Omental fat pad (tissue), 4 donors: ENCODE results near the gene PHF2. TPM values are rescaled to one million over a fixed set of nuclear protein-coding genes. Genes with fewer than 3 reads are reported as not detected.

Source experiments
- ATAC-seq: fragments of 150-250 bp; one replicate; pipeline ENCODE4 v1.9.1; 2016; ENCODE audit warnings: mild to moderate bottlenecking, moderate library complexity; ENCODE audit not compliant: low FRiP score
- DNase-seq: peaks from one replicate; pipeline ENCODE4 v3.0.0-alpha.2; 2019; ENCODE audit warnings: low spot score
- total RNA-seq, 4 donors: library from RNA; depleted of rRNA; stranded (reverse); fragments of >200 nt; gene quantifications; one replicate each; pipeline ENCODE4 v1.1.0, GENCODE V29; 2016
- TF ChIP-seq, protein P1 (sequence below), 3 donors: fragments of 450-650 bp; IDR thresholded peaks; one replicate each; pipeline ENCODE4 v1.5.1; 2016 to 2017; ENCODE audit warnings: antibody characterized with exemption in 3 of 3, mild to moderate bottlenecking in 3 of 3, moderate library complexity in 2 of 3

Gene PHF2
- total RNA-seq, 4 donors from 2014 or later = 15.8 to 24.5 (median 20.4) TPM

DNA sequence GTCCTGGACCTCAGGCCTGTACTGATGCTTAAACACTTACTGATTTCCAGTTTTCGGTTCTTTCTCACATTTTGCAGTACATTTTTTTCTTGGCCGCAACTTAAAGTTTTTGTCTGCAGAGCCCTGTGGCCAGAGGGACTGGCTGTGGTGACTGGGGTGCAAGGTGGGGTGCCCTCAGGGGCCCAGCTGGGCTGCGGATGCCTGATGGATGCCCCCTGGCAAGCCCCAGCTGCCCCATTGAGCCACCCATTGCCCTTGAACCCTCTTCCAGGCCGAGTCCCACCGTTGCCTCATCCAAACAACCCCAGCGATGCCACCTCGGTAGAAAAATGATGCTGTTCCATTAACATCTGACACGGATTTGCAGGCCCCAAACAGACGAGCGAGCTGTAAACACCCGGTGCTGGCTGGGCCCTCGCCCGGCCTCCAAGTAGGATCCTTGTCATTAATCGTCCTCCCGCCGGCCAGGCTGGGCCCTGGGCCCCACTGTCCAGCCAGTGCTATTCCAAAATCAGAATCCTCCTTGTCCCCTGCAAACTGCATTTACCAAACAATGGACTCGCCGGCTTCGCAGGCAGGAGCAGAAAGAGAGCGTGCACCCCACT lies 107.9 kb downstream of the PHF2 start:
- ATAC-seq = no peak
- no peak for DNase-seq
- TF ChIP-seq, protein P1, sequence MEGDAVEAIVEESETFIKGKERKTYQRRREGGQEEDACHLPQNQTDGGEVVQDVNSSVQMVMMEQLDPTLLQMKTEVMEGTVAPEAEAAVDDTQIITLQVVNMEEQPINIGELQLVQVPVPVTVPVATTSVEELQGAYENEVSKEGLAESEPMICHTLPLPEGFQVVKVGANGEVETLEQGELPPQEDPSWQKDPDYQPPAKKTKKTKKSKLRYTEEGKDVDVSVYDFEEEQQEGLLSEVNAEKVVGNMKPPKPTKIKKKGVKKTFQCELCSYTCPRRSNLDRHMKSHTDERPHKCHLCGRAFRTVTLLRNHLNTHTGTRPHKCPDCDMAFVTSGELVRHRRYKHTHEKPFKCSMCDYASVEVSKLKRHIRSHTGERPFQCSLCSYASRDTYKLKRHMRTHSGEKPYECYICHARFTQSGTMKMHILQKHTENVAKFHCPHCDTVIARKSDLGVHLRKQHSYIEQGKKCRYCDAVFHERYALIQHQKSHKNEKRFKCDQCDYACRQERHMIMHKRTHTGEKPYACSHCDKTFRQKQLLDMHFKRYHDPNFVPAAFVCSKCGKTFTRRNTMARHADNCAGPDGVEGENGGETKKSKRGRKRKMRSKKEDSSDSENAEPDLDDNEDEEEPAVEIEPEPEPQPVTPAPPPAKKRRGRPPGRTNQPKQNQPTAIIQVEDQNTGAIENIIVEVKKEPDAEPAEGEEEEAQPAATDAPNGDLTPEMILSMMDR (IDR thresholded peaks at IDR 0.05) = no peak

DNA sequence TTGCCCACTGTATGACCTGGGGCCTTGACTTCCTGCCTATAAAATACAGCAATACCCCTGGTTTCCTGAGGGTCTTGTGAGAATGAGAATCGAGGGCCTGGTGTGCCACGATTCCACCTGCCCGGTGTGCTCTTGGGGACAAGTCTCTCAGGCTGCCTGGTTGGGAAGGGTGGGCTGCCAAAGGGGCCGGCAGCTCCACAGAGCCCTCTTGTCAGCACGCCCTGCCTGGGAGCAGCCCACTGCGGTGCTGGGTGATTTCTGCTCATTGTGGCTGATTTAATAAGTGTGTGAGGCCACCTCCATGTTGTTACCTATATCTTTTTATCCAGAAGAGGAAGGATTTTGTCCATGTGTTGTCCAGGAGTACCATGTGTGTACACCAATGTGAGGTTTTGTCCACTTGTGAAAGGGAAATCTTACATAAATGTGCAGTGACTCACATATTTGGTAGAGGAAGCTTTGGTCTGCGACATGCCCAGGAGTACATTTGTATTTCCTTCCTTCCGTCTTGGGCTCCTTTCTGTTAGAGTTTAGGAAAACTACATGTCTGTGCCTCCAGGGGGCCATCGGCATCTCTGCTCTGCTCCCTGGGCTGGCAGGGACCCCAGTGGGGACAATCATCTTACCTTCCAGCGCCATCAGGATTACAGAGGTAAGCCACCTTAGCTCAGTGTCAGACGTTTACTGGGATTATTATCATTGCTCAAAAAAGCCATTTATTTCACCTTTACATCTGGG lies 108.6 kb downstream of the PHF2 start:
- DNase-seq = peak; percentile 14
- TF ChIP-seq, protein P1 (IDR thresholded peaks at IDR 0.05) = no peak

DNA sequence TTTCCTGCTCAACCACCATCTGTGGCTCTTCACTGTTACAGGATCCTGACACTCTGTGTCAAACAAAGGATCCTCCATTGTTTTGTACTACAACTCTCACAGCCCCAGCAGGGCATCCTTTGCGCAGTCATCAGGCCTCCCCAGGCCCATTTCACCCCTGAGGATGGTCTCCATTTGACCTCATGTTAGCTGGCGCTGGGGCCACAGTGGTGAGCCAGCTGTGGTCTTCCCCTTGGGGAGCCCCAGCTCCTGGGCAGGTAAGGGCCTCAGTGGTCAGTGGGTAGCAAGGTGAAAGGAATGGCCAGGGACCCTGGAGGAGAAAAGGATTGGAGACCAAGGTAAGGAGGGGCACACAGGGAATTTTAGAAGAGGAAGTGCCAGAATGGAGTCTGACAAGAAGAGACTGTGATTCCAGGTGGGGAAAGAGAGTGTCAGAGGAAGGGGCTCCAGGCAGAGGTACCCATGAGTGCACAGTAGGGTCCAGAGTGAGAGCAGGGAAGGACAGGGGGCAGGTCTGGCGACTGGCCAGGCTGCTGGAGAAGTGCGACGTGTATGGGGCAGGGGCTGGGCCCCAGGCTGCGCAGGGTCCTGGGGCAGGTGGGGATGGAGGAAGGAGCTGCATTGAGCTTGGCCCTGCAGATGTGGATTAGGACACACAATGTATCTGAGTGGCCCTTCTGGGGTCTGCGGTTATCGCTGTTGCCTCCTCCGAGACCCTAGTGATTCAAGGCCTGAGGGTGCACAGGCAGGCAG lies 109.9 kb downstream of the PHF2 start:
- TF ChIP-seq, protein P1 (IDR thresholded peaks at IDR 0.05) = no peak
- peak; percentile 18 for DNase-seq
- ATAC-seq = no peak

More for the DNA sequence above, 108.6 kb downstream of the PHF2 start:
- no peak for ATAC-seq

DNA sequence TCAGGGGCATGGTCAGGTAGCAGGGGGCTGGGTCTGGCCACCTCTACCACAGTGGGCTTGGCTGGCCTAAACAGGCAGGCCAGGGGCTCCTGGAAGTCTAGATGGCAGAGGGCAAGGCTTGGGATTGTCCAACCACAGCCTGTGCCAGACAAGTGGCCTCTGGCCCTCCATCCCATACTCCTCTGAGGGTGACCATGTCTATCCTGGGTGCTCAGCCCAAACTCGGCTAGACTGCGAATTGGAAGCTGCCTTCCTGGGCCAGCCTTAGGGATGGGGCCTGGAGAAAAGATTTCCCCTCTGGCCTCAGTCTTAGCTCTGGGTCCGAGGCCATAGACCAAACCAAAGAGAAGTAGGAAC lies 110.5 kb downstream of the PHF2 start:
- TF ChIP-seq, protein P1 (IDR thresholded peaks at IDR 0.05) = no peak
- DNase-seq (peak; percentile 12), ATAC-seq (no peak)

DNA sequence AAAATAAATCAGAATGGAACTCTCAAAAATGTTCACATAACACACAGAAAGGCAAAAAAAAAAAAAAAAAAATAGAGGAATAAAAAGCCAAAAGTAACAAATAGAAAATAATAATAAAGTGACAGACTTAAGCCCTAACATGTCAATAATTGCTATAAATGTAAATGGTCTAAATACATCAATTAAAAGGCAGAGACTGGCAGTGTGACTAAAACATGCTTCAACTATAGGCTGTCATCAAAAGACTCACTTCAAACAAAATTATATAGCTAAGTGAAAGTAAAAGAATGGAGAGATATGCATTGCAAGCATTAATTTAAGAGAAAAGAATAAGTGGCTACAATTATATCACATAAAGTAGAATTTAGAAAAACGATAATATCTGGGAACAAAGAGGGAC lies 114.2 kb downstream of the PHF2 start:
- ATAC-seq (no peak), DNase-seq (no peak)
- TF ChIP-seq, protein P1 (IDR thresholded peaks at IDR 0.05) = no peak

DNA sequence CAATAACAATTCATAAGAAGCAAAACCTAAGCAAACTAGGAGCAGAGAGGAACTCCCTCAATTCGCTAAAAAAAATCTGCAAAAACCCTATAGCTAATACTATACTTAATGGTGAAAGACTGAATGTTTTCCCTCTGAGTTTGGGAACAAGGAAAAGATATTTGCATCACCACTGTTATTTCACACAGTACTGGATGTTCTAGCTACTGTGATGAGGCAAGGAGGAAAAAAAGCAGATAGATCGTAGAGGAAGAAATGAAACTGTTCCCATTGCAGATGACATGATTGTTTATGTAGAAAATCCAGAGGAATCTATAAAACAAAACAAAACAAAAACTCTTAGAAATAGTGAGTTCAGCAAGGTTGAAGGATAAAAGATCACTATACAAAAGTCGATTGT lies 116.7 kb downstream of the PHF2 start:
- TF ChIP-seq, protein P1 (IDR thresholded peaks at IDR 0.05) = no peak
- DNase-seq = no peak
- ATAC-seq = no peak
